NB4 (cell line): ENCODE results near the gene USP9Y.

Source experiments
- POLR2A ChIP-seq: IDR thresholded peaks from 2 replicates; pipeline ENCODE4 v1.6.1; 2011; ENCODE audit warnings: mild to moderate bottlenecking; ENCODE audit not compliant: insufficient read length; ENCODE audit errors: extremely low read depth
- TF ChIP-seq, protein P1 (sequence below): IDR thresholded peaks from one replicate; pipeline ENCODE4 v1.5.1; 2012; ENCODE audit warnings: low read depth, low read length
- TF ChIP-seq, protein P2 (sequence below): IDR thresholded peaks from 2 replicates; pipeline ENCODE4 v1.6.1; 2011; ENCODE audit warnings: low read depth, low read length

DNA sequence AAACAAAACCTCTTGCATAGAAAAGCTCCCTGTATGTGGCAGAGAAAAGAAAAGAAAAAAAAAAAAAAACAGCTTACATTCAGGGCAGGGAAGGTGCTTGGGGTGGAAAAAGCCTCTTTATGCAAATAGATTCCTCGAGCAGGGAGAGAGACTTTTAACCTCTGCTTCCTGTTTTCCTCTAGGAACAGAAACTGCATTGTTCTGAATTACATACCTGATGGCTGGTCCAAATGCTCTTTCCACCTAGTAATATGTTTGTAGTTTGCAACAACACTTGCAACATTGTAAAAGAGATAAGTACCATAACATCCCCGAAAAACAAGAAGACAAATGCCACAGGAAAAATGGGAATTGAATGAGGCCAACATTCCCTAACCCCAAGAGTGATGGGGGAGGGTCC is 944 bp upstream of the USP9Y start:
- TF ChIP-seq, protein P1, sequence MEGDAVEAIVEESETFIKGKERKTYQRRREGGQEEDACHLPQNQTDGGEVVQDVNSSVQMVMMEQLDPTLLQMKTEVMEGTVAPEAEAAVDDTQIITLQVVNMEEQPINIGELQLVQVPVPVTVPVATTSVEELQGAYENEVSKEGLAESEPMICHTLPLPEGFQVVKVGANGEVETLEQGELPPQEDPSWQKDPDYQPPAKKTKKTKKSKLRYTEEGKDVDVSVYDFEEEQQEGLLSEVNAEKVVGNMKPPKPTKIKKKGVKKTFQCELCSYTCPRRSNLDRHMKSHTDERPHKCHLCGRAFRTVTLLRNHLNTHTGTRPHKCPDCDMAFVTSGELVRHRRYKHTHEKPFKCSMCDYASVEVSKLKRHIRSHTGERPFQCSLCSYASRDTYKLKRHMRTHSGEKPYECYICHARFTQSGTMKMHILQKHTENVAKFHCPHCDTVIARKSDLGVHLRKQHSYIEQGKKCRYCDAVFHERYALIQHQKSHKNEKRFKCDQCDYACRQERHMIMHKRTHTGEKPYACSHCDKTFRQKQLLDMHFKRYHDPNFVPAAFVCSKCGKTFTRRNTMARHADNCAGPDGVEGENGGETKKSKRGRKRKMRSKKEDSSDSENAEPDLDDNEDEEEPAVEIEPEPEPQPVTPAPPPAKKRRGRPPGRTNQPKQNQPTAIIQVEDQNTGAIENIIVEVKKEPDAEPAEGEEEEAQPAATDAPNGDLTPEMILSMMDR = no peak
- TF ChIP-seq, protein P2, sequence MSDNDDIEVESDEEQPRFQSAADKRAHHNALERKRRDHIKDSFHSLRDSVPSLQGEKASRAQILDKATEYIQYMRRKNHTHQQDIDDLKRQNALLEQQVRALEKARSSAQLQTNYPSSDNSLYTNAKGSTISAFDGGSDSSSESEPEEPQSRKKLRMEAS = no peak
- no peak for TF ChIP-seq POLR2A
